Karpas-422 (cell line): Measurements from ENCODE around the gene ULK4. TPM values are rescaled to one million over a fixed set of nuclear protein-coding genes. Genes with fewer than 3 reads are reported as not detected.

Source experiments
- DNase-seq: peaks from one replicate; pipeline ENCODE4 v3.0.0-alpha.2; 2015
- H2AFZ ChIP-seq: fragments of 200-600 bp; sonication (generic); 2 replicates; pipeline ENCODE4 v1.6.1; 2014; ENCODE audit warnings: antibody characterized with exemption, low read length, mixed read lengths
- H3K27ac ChIP-seq: fragments of 200-600 bp; sonication (generic); 2 replicates; pipeline ENCODE4 v1.5.1; 2014; ENCODE audit warnings: mild to moderate bottlenecking, low read length, moderate library complexity
- H3K27me3 ChIP-seq: fragments of 200-600 bp; sonication (generic); 2 replicates; pipeline ENCODE4 v1.6.1; 2014; ENCODE audit warnings: low read length, mixed read lengths
- H3K36me3 ChIP-seq: fragments of 200-600 bp; sonication (generic); 2 replicates; pipeline ENCODE4 v1.6.1; 2014; ENCODE audit warnings: low read length, mixed read lengths; ENCODE audit not compliant: insufficient read depth
- H3K4me1 ChIP-seq: fragments of 200-600 bp; sonication (generic); 2 replicates; pipeline ENCODE4 v1.6.1; 2014; ENCODE audit warnings: mild to moderate bottlenecking, low read length, mixed read lengths
- H3K4me2 ChIP-seq: fragments of 200-600 bp; sonication (generic); 2 replicates; pipeline ENCODE4 v1.6.1; 2014; ENCODE audit warnings: low read length, low read depth, mild to moderate bottlenecking; ENCODE audit not compliant: poor library complexity, severe bottlenecking
- H3K4me3 ChIP-seq: fragments of 200-600 bp; sonication (generic); 2 replicates; pipeline ENCODE4 v1.5.1; 2014; ENCODE audit warnings: mild to moderate bottlenecking, antibody characterized with exemption, low read length, mixed read lengths
- H3K79me2 ChIP-seq: fragments of 200-600 bp; sonication (generic); 2 replicates; pipeline ENCODE4 v1.6.1; 2014; ENCODE audit warnings: mild to moderate bottlenecking, low read length, mixed read lengths
- H3K9ac ChIP-seq: fragments of 200-600 bp; sonication (generic); 2 replicates; pipeline ENCODE4 v1.6.0; 2014; ENCODE audit warnings: low read length
- H3K9me2 ChIP-seq: fragments of 200-600 bp; sonication (generic), shearing (Covaris generic); replicated peaks from 2 replicates; pipeline ENCODE4 v1.6.0; 2014; ENCODE audit warnings: mild to moderate bottlenecking, low read length, moderate library complexity; ENCODE audit not compliant: insufficient read depth
- H3K9me3 ChIP-seq: fragments of 300-700, 200-600 bp; sonication (generic); 2 replicates; pipeline ENCODE4 v1.6.1; 2014; ENCODE audit warnings: low read length, mixed read lengths
- H4K20me1 ChIP-seq: fragments of 200-600 bp; sonication (generic); 2 replicates; pipeline ENCODE4 v1.6.1; 2014; ENCODE audit warnings: mild to moderate bottlenecking, antibody characterized with exemption, low read length, low read depth; ENCODE audit not compliant: insufficient read depth
- total RNA-seq: library from RNA; depleted of rRNA; stranded (reverse); fragments of >200 nt; shearing (Covaris generic); gene quantifications from 2 replicates; pipeline ENCODE4 v1.2.3, GENCODE V29; 2014; ENCODE audit warnings: low replicate concordance

The ULK4 gene
- total RNA-seq, 1 experiment from 2014 or later: 8.8 TPM

DNA sequence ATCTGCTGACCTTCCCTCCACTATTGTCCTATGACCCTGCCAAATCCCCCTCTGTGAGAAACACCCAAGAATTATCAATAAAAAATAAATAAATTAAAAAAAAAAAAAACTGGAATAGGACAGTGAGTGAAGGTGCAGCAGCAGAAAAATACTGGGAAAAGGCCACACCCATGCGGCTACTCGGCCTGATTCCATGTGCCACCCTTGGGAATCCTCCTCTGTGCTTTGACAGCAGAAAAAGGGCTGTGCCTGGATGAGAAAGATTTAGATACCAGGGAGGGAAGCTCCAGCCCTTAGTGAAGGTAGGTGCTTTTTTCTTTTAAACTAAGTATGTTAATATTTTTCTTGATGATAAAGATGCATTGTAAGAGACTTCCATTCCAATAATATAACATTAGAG lies 654.8 kb downstream of the ULK4 start:
- H3K27me3 ChIP-seq: no peaks in the 10 kb centered on the region
- H3K4me3 ChIP-seq: no peak overlapping the region
- no peaks in the 10 kb centered on the region for H3K4me1 ChIP-seq
- H3K9me2 ChIP-seq: no peaks in the 10 kb centered on the region
- no peaks in the 10 kb centered on the region for H3K36me3 ChIP-seq
- no peak overlapping the region for H2AFZ ChIP-seq
- DNase-seq: no peak
- H3K27ac ChIP-seq: no peak overlapping the region
- no peaks in the 10 kb centered on the region for H4K20me1 ChIP-seq
- no peaks in the 10 kb centered on the region for H3K79me2 ChIP-seq
- no peak overlapping the region for H3K4me2 ChIP-seq
- H3K9me3 ChIP-seq: no peaks in the 10 kb centered on the region
- no peak overlapping the region for H3K9ac ChIP-seq

DNA sequence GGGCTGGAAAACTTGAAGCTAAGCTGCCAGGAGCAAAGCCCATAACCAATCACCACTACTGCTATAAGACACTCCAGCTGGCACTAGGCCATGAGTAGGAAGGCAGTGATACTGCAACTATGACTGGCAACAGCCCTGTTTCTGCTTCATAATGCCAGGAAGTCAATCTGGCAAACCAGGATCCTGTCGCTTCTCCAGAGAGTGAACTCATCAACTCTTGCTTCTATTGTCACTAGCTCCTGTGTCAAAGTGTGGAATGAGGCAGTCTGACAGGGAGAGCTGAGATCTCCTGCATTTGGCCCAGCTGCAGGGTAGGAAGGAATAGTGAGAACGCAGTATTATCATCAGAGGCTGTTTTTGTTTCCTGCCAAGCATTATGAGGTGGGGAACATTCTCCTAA lies 657.3 kb downstream of the ULK4 start:
- Histone ChIP-seq H3K79me2 (no peaks in the 10 kb centered on the region), H3K9ac (no peak overlapping the region), H3K27me3 (no peaks in the 10 kb centered on the region), H2AFZ (no peak overlapping the region), H3K27ac (no peak overlapping the region), H3K4me1 (no peaks in the 10 kb centered on the region), H3K4me3 (no peak overlapping the region), H3K9me3 (no peaks in the 10 kb centered on the region), H4K20me1 (no peaks in the 10 kb centered on the region), H3K4me2 (no peak overlapping the region), H3K36me3 (no peaks in the 10 kb centered on the region), H3K9me2 (no peaks in the 10 kb centered on the region)
- DNase-seq: no peak

GRCh38 chr3:41302295-41302694 lies 659.6 kb downstream of the ULK4 start:
- no peak overlapping the region for H3K27ac ChIP-seq
- H2AFZ ChIP-seq: no peak overlapping the region
- DNase-seq: no peak
- H3K27me3 ChIP-seq: no peaks in the 10 kb centered on the region
- no peak overlapping the region for H3K4me2 ChIP-seq
- H3K36me3 ChIP-seq: no peaks in the 10 kb centered on the region
- H4K20me1 ChIP-seq: no peaks in the 10 kb centered on the region
- H3K9me2 ChIP-seq: no peaks in the 10 kb centered on the region
- H3K4me3 ChIP-seq: no peak overlapping the region
- H3K4me1 ChIP-seq: no peaks in the 10 kb centered on the region
- H3K9ac ChIP-seq: no peak overlapping the region
- no peaks in the 10 kb centered on the region for H3K79me2 ChIP-seq
- no peaks in the 10 kb centered on the region for H3K9me3 ChIP-seq

DNA sequence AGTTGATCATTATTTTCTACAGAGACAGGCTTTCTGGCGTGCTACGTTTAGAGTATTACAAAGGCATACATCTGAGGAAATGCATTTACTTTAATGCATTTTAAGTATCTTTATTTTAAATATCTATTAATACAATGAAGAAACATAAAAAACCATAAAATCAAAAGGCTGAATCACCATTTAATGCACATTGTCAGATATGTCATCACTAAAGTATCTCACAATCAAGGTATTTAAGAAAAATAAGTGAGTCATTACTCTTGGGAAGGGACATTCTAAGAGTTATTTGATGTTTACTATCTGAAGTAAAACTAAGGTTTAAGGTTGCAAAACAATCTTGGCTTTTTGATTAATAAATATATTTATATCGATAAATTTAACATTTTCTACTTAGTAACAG lies 660.4 kb downstream of the ULK4 start:
- no peak for DNase-seq
- Histone ChIP-seq H3K4me3 (no peak overlapping the region), H3K36me3 (no peaks in the 10 kb centered on the region), H2AFZ (no peak overlapping the region), H4K20me1 (no peaks in the 10 kb centered on the region), H3K27me3 (no peaks in the 10 kb centered on the region), H3K9ac (no peak overlapping the region), H3K27ac (no peak overlapping the region), H3K9me3 (no peaks in the 10 kb centered on the region), H3K79me2 (no peaks in the 10 kb centered on the region), H3K9me2 (no peaks in the 10 kb centered on the region), H3K4me1 (no peaks in the 10 kb centered on the region), H3K4me2 (no peak overlapping the region)

DNA sequence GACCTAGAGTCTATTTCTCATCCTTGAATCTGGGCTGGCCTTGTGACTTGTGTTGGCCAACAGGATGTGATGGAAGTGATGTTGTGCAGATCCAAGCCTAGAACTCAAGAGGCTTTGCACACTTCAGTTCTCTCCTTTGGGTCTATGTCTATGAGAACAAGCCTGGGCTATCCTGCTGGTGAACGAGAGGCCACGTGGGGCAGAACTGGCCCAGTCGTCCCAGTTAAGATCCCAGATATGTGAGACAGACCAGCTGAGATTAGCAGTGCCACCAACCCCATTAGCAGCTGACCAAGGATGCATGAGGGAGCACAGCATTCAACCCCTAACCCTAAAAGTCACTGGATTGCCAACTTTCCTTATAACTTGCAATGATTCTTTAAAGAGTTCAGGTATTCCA lies 662.9 kb downstream of the ULK4 start:
- no peaks in the 10 kb centered on the region for H3K79me2 ChIP-seq
- no peak for DNase-seq

DNA sequence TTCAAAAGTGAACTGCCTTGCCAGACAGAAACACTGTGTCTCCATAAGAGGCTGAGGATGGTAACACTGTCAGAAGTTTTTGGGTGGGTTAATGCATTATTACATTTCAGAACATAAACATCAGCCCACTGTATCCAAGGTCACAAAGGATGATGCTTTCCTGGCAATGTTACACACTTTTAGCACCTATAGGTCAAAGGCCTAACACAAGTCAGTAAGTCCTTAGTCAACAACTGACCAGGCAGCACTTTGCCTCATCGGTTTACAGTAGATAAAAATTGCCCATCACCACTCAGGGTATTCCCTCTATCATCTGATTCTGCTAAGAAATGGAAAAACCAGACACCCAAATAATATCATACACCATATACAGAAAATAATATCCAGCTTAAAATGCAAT lies 664.2 kb downstream of the ULK4 start:
- Histone ChIP-seq H4K20me1 (no peaks in the 10 kb centered on the region), H3K4me3 (no peak overlapping the region), H3K27me3 (no peaks in the 10 kb centered on the region), H3K9ac (no peak overlapping the region), H3K79me2 (no peaks in the 10 kb centered on the region), H3K9me2 (no peaks in the 10 kb centered on the region), H3K36me3 (no peaks in the 10 kb centered on the region), H3K4me2 (no peak overlapping the region), H2AFZ (no peak overlapping the region), H3K9me3 (no peaks in the 10 kb centered on the region), H3K4me1 (no peaks in the 10 kb centered on the region), H3K27ac (no peak overlapping the region)
- no peak for DNase-seq

More for the DNA sequence above, 662.9 kb downstream of the ULK4 start:
- H3K27ac ChIP-seq: no peak overlapping the region
- no peaks in the 10 kb centered on the region for H3K36me3 ChIP-seq
- no peak overlapping the region for H3K4me3 ChIP-seq
- H4K20me1 ChIP-seq: no peaks in the 10 kb centered on the region
- H3K4me1 ChIP-seq: no peaks in the 10 kb centered on the region
- H3K4me2 ChIP-seq: no peak overlapping the region
- H3K9me2 ChIP-seq: no peaks in the 10 kb centered on the region
- no peak overlapping the region for H3K9ac ChIP-seq
- H3K9me3 ChIP-seq: no peaks in the 10 kb centered on the region
- no peaks in the 10 kb centered on the region for H3K27me3 ChIP-seq
- no peak overlapping the region for H2AFZ ChIP-seq

GRCh38 chr3:41296556-41296955 lies 665.3 kb downstream of the ULK4 start:
- no peaks in the 10 kb centered on the region for H3K9me3 ChIP-seq
- no peaks in the 10 kb centered on the region for H3K4me1 ChIP-seq
- no peak overlapping the region for H3K4me2 ChIP-seq
- no peak overlapping the region for H3K4me3 ChIP-seq
- no peaks in the 10 kb centered on the region for H3K79me2 ChIP-seq
- H3K9me2 ChIP-seq: no peaks in the 10 kb centered on the region
- no peak overlapping the region for H2AFZ ChIP-seq
- no peak for DNase-seq
- H4K20me1 ChIP-seq: no peaks in the 10 kb centered on the region
- no peaks in the 10 kb centered on the region for H3K36me3 ChIP-seq
- no peak overlapping the region for H3K9ac ChIP-seq
- H3K27ac ChIP-seq: no peak overlapping the region
- no peaks in the 10 kb centered on the region for H3K27me3 ChIP-seq

DNA sequence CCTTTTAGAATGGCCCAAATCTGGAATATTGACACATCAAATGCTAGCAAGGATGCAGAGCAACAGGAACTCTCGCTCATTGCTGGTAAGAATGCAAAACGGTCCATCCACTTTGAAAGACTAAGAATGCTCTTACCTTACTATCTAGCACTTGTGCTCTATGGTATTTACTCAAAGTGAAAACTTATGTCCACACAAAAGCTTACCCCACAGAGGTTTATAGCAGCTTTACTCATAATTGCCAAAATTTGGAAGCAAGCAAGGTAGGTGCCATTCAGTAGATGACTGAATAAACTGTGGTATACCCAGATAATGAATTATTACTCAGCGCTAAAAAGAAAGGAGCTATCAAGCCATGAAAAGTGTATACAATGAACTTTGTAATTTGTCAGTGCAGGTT lies 666.2 kb downstream of the ULK4 start:
- no peak overlapping the region for H3K9ac ChIP-seq
- H2AFZ ChIP-seq: no peak overlapping the region
- H4K20me1 ChIP-seq: no peaks in the 10 kb centered on the region
- DNase-seq: no peak
- H3K27ac ChIP-seq: no peak overlapping the region
- H3K9me3 ChIP-seq: no peaks in the 10 kb centered on the region
- no peaks in the 10 kb centered on the region for H3K79me2 ChIP-seq
- H3K4me2 ChIP-seq: no peak overlapping the region
- no peak overlapping the region for H3K4me3 ChIP-seq
- H3K9me2 ChIP-seq: no peaks in the 10 kb centered on the region
- no peaks in the 10 kb centered on the region for H3K4me1 ChIP-seq
- no peaks in the 10 kb centered on the region for H3K36me3 ChIP-seq
- no peaks in the 10 kb centered on the region for H3K27me3 ChIP-seq

DNA sequence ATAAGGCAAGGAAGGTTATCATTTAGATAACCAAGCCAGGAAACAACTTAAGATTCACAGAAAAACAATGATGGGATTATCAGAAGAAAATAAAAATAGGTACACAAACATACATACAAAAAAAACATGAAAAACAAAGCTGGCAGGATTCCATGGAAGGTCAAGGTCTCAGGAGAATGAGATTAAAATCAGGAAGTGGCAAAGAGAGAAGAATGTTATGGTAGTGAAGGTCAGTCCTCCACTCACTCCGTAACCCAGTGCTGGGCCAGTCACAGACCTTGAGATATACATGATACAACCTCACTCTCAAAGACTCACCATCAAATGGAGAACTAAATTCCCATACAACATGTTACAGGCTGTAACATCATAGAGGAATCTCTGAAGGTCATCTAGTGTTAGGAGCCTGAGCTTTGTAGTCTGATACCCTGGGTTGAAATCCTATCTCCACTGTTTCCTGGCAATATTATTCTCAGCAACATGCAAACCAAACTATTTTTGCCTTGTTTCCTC lies 668.7 kb downstream of the ULK4 start:
- no peak overlapping the region for H3K4me3 ChIP-seq
- H3K27ac ChIP-seq: no peak overlapping the region
- DNase-seq: no peak
- H3K36me3 ChIP-seq: no peaks in the 10 kb centered on the region
- no peak overlapping the region for H3K9ac ChIP-seq
- no peak overlapping the region for H3K4me2 ChIP-seq
- H3K9me3 ChIP-seq: no peaks in the 10 kb centered on the region
- H2AFZ ChIP-seq: no peak overlapping the region
- H3K9me2 ChIP-seq: no peaks in the 10 kb centered on the region
- no peaks in the 10 kb centered on the region for H3K4me1 ChIP-seq
- H3K27me3 ChIP-seq: no peaks in the 10 kb centered on the region
- H3K79me2 ChIP-seq: no peaks in the 10 kb centered on the region
- H4K20me1 ChIP-seq: no peaks in the 10 kb centered on the region
